Measurements from ENCODE around the gene ZNRF2.
A peak's percentile ranks its signal among the peaks of the same experiment; 100 is the strongest.
"Not testable (repeated sequence)": the region's sequence is repeated elsewhere in the genome, so short reads cannot be mapped to it uniquely, and the experiment has no call there.

The ZNRF2 gene

DNA sequence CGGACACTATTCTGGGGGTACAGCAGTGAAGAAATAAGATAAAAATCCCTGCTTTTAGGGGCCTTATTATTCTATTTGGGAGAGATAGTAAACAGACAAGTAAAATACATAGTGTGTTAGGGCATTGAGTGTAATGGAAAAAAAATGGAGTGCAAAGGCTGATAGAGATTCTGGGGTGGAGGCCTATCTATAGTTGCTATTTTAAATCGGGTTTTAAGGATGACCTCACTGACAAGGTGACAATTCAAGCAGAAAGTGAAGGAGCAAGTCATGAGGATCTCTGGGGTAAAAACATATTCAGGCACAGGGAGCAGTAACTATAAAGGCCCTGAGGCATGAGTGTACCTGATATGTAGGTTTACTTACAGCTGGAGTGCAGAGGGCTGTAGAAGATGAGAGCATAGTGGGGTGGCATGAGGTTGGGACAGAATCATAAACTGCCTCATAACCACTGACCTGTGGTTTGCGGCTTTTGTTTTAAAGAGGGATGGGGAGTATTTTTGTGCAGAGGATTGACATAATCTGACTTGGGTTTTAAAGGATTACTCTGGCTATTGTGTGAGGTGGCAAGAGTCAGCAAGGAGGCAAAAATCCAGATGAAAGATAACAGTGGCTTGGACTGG lies 8.1 kb downstream of the ZNRF2 start:
- DNase-seq, result not testable (repeated sequence)

DNA sequence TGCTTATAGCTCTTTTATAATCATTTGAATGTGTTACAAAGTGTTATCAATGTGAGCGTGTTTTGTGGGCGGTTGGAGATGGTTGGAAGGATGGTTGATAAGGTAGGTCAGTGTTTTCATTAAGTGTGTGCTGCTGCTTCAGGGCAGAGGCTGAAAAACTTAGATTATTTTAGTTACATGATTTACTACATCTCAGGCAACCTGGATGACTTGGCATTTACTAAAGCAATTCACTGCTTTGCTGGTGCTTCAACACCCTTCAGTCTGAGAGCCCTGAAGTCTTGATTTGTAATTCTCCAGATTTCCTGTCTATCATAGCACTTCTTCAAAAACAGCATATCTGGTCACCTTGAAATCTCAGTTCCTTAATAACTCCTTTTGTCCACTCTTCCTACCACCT lies 11.9 kb downstream of the ZNRF2 start:
- not testable (repeated sequence) for DNase-seq

GRCh38 chr7:30297499-30297898 lies 13.1 kb downstream of the ZNRF2 start:
- DNase-seq, result not testable (repeated sequence)

- DNase-seq, result not testable (repeated sequence)
Observed at GRCh38 chr7:30298409-30298808, 14.0 kb downstream of the ZNRF2 start.

- no peak for DNase-seq
Observed at GRCh38 chr7:30301751-30302150, 17.4 kb downstream of the ZNRF2 start.

DNA sequence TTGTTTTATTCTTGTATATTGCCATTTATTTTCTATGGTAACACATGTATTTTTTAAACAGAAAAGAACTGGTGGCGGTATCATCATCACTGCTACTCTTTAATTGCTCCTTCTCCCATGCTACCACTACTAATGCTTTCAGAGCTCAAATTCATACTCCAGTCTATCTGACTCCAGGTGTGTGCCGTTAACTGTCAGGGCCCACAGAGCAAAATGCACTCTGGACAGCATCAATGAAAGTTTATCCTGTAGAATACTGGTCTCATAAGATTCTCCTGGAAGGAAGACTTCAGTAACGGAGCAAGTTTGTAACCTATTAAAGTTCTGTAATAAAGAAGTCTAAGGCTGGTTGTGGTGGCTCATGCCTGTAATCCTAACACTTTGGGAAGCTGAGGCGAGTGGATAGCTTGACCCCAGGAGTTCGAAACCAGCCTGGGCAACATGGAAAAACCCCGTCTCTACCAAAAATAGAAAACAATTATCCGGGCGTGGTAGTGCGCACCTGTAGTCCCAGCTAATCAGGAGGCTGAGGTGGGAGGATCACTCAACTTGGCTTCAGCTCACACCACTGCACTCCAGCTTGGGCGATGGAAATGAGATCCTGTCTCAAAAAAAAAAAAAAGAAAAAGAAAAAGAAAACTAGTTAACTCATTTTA lies 18.4 kb downstream of the ZNRF2 start:
- no peak for DNase-seq

GRCh38 chr7:30303312-30304039 lies 19.1 kb downstream of the ZNRF2 start:
- DNase-seq, result no peak

DNA sequence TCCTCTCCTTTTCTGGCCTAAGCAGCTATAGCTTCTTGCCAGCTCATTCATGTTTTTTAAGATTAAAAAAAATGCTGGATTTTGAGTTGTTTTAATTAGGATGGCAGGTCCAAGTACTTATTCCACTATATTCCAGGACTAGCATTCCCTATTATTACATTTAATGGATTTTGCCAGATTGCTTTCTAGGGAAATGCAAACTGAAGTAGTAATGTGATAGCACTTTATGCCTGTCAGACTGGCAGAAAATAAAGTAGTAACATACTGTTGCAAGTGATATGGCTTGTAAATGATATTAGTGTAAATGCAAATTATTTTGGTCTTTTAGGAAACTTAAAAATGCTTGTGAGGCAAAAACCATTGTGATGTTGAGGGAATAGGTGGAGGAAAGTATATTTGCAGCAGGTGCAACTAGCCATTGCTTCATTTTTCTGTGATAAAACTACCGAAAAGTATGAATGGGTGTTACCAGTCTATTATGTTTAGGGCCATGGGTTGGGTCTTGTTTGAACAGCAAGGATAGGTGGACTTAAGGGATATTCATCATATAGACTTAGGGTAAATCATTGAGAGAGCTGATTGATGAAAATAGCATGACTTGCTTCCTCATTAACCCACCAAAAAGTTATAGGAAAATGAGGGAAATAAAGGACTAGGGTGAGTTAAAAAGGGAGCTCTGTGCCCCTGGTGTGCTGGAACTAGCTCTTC lies 19.9 kb downstream of the ZNRF2 start:
- no peak for DNase-seq

GRCh38 chr7:30306976-30307375 lies 22.6 kb downstream of the ZNRF2 start:
- no peak for DNase-seq

DNA sequence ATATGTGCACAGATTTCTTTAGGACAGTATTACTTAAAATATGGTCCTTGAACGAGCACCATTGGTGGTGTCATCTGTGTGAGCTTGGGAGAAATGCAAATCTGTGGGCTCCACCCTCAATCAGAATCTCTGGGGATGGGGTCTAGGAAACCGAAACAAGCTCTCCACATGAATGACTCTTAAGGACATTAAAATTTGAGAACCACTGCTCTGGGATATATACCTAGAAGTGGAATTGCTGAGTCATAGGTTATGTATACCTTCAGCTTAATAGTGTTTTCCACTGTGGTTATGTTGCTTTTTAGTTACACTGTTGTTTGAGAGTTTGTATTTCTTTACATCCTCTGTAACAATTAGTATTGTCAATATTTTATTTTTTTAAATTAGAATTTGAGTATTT lies 24.0 kb downstream of the ZNRF2 start:
- DNase-seq, result no peak

GRCh38 chr7:30309302-30309701 lies 24.9 kb downstream of the ZNRF2 start:
- no peak for DNase-seq

- no peak for DNase-seq
Observed at GRCh38 chr7:30309842-30310435, 25.5 kb downstream of the ZNRF2 start.

DNA sequence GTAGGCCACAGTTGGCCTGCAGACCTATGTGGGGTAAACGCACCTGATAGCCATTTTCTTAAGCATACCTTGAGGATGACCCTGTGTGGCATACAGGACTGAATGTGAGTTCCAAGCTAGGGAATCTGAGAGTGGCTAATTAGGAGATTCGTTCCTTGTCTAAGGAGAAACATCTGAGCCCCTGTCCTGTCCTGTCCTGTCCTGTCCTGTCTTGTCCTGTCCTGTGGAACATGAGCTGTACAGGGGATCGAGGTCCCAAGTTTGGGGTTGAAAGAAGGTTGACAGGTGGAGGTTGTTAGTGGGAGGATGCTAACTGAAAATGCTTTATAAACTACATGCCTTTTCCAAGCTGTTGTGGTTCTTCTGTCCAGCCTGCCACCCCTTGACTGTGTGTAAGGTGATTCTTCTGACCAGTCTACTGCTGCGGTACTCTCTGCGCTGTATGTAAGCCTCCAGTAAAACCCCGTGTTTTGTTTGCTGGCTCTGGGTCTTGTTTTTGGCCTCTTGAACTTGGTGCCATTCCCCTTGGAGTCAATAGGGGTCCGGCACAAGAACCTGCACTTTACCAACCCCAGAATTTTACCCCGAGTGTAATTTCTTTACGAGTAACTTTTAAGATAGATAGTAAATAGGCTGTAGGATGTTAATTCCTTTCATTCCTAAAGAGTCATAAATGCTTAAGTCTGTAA lies 26.4 kb downstream of the ZNRF2 start:
- no peak for DNase-seq

DNA sequence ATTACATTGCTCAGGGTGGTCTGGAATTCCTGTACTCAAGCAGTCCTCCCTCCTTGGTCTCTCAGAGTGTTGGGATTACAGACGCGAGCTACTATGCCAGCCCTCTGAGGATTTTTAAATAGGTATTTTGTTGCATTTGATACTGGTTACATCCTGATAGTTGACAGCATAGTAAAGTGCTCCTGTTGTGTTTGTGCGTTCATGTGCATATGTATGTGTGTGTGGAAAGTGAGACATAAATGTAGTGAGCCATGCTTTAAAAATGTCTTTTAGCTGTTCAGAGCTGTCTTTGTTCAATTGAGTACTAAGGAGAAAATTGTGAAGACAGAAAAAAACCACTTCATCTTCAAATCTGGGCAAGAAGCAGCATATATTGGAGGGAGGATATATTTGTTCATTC lies 27.8 kb downstream of the ZNRF2 start:
- no peak for DNase-seq

DNA sequence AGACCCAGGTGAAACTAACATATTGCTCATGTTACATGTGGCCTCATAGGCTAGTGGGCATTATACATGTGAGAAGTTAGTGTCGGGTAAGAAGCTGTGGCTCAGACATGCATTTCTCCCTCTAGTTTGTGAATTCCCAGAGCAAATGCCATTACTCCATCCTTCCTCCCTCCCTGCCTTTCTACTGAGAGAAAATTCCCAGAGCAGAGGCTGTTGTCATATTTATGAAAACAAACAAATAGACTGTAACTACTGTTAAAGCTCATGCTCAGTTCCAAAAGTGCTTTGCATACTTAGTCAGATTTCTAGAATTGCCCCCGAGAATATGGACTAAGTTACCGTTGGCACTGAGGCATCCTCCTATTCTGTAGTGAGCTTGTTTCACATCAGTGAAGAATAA lies 29.0 kb downstream of the ZNRF2 start:
- DNase-seq, result no peak

DNA sequence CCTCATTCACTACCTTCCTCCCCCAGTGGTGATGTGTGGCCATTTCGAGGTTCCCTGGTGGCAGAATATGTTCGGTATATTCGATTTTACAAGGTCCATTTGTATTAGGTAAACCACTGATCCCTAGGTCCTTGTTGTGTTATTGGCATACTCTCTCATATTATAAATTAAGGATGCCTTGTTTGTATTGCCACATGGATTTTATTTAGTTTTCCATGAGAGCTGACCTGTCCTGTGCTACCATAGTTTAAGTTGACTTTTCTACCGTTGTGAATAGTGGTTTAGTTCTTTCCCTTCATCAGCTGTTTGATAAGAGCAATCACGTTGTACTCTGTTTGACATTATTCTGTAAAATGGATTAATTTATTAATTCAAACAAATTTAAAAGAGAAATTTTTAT lies 29.4 kb downstream of the ZNRF2 start:
- no peak for DNase-seq

- no peak for DNase-seq
Observed at GRCh38 chr7:30315589-30315988, 31.2 kb downstream of the ZNRF2 start.

DNA sequence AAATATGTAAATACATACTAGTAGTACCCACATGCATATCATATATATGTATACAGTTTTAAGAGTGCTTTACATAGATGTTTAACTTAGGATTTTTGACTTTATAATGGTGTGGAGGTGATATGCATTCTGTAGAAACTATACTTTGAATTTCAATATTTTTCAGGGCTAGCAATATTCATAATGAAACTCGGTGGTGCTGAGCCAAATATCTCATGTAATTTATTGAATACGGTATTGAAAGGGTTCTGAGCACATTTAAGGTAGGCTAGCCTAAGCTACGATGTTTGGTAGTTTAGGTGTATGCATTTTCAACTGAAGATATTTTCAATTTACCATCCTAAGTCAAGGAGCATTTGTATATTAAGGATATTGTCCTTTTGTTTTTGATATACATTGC lies 36.0 kb downstream of the ZNRF2 start:
- no peak for DNase-seq

- peak; percentile 10 for DNase-seq
Observed at GRCh38 chr7:30321089-30321881, 36.9 kb downstream of the ZNRF2 start.

- DNase-seq, result no peak
Observed at GRCh38 chr7:30321882-30322192, 37.4 kb downstream of the ZNRF2 start.

DNA sequence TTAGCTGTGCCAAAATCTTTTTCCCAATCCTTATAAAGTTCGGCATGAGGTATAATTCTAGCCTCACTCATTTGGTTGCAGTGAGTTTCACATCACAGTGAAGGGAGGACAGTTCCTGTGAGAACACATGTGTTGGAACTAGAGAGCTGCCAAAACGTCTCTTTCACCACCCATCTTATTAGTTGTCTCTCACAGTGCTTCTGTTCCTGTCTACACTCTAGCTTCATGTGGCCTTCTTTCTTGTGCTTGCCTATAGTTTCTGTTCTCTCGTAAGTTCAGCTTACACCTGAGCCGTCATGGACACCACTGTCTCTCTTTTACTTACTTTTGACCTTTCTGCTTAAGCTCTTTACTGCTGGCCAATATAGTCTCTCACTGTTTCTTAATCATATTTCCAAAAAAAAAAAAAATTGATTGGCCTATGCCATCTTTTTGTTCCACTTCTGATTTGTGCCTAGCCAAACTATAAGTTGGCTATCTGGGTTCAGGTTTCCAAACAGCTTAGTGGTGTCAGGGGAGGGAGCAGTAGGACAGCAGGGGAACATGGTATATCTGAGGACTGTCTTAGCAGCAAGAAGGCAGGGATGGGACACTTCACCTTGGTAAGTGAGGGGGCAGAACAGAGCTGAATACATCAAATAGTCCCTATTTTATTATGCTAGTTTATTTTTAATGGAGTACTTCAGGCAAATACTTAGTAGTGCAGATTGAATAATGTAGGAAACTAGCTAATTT lies 38.0 kb downstream of the ZNRF2 start:
- no peak for DNase-seq
